CD4-positive, alpha-beta T cell (primary cell): ENCODE data around the gene GRM2. TPM values are rescaled to one million over a fixed set of nuclear protein-coding genes. Genes with fewer than 3 reads are reported as not detected.

ENCODE experiments used
- ATAC-seq: fragments of 200-7000 bp; cut with Tn5 transposase; one replicate; pipeline ENCODE4 v1.10.0; 2022; ENCODE audit warnings: mild to moderate bottlenecking; ENCODE audit not compliant: poor library complexity
- CTCF ChIA-PET: fragments of 350-600 bp; sonication (Branson Sonifier 250); formaldehyde crosslinking; loops from one replicate; lab custom pipeline; 2021; ENCODE audit warnings: antibody characterized with exemption, inconsistent platforms; lab: Charles Lee
- POLR2A ChIA-PET: fragments of 350-600 bp; sonication (Branson Sonifier 250); formaldehyde crosslinking; loops from one replicate; lab custom pipeline; 2021; ENCODE audit warnings: antibody characterized with exemption, inconsistent platforms; lab: Charles Lee
- DNase-seq, 14 experiments: peaks; one replicate each; pipeline ENCODE4 v3.0.0-alpha.2; 2013 to 2020; ENCODE audit warnings: mixed read lengths in 2 of 14
- H3K27ac ChIP-seq, 2 donors: one replicate each; pipeline versions ENCODE4 v1.5.1 to v1.7.0; 2013; ENCODE audit warnings: low read length in 2 of 2, low read depth in 1 of 2, mild to moderate bottlenecking in 1 of 2
- H3K27me3 ChIP-seq, 2 experiments: 1 replicate in 1 of 2; 2 replicates in 1 of 2; pipeline versions ENCODE4 v1.6.1 to v1.7.0; 2013; ENCODE audit warnings: low read length in 2 of 2, control low read depth in 1 of 2, mild to moderate bottlenecking in 1 of 2, moderate library complexity in 1 of 2; ENCODE audit not compliant: insufficient read depth in 2 of 2, control insufficient read depth in 1 of 2
- H3K36me3 ChIP-seq: one replicate; pipeline ENCODE4 v1.6.1; 2013; ENCODE audit warnings: low read length, control low read depth; ENCODE audit not compliant: insufficient read depth
- H3K4me1 ChIP-seq: one replicate; pipeline ENCODE4 v1.6.1; 2013; ENCODE audit warnings: low read length, control low read depth; ENCODE audit not compliant: insufficient read depth
- H3K4me3 ChIP-seq: one replicate; pipeline ENCODE4 v1.5.1; 2013; ENCODE audit warnings: mild to moderate bottlenecking, low read length, moderate library complexity
- H3K9me3 ChIP-seq, 2 experiments: 1 replicate in 1 of 2; 2 replicates in 1 of 2; pipeline versions ENCODE4 v1.6.1 to v1.7.0; 2013; ENCODE audit warnings: low read length in 2 of 2, mild to moderate bottlenecking in 2 of 2, control low read depth in 1 of 2, moderate library complexity in 1 of 2; ENCODE audit not compliant: control insufficient read depth in 1 of 2, insufficient read depth in 1 of 2
- H3K27ac Mint-ChIP-seq: one replicate; pipeline ENCODE4 v1.8.0; 2020; ENCODE audit warnings: mixed read lengths
- H3K27me3 Mint-ChIP-seq: one replicate; pipeline ENCODE4 v1.8.0; 2021; ENCODE audit warnings: mixed read lengths
- H3K36me3 Mint-ChIP-seq: one replicate; pipeline ENCODE4 v1.8.0; 2021; ENCODE audit warnings: low read depth, mixed read lengths
- H3K4me1 Mint-ChIP-seq: one replicate; pipeline ENCODE4 v1.8.0; 2021; ENCODE audit warnings: low read depth, mixed read lengths
- H3K4me3 Mint-ChIP-seq: one replicate; pipeline ENCODE4 v1.8.0; 2020; ENCODE audit warnings: mild to moderate bottlenecking, mixed read lengths
- H3K9me3 Mint-ChIP-seq: one replicate; pipeline ENCODE4 v1.8.0; 2020; ENCODE audit warnings: mixed read lengths
- CTCF ChIP-seq: fragments of 200-600 bp; IDR thresholded peaks from one replicate; pipeline ENCODE4 v1.8.0; 2022; ENCODE audit warnings: antibody characterized with exemption, mild to moderate bottlenecking
- intact Hi-C, 2 experiments: fragments of 100-400 bp; cut with DNase I in 1 of 2; cut with micrococcal nuclease in 1 of 2; formaldehyde crosslinking; loops; one replicate each; pipeline versions ENCODE4 v1.15.1 to v1.9.0; 2023 to 2025; cut with DNase I, micrococcal nuclease
- total RNA-seq, 174 experiments: library from RNA in 2 of 174; stranded (reverse) in 2 of 174; gene quantifications; one replicate each; pipeline ENCODE4 v1.2.3 and lab custom pipeline; 2021 to 2026

GRM2 gene
- total RNA-seq, 2 experiments from 2014 or later: 4.1 to 4.2 TPM

- Mint-ChIP-seq H3K9me3 (no peaks in the 10 kb centered on the region), H3K27ac (peak overlapping the region; percentile 32), H3K27me3 (no peaks in the 10 kb centered on the region), H3K36me3 (peaks cover 31% of the 10 kb centered on the region), H3K4me1 (peaks cover 84% of the 10 kb centered on the region), H3K4me3 (no peak overlapping the region)
- DNase-seq (no peak), ATAC-seq (no peak)
- no peaks in the 10 kb centered on the region for H3K9me3 ChIP-seq
- peaks cover 100% of the 10 kb centered on the region for H3K4me1 ChIP-seq
- H3K36me3 ChIP-seq: peaks cover 55% of the 10 kb centered on the region
- CTCF ChIA-PET: interaction anchor here (6.3 kb wide), 1 partner anchor 8 kb away, joined by 113 read pairs; the partner anchor contains the start of gene TEX264
- H3K27ac ChIP-seq: peak overlapping the region in 1 of 2 donors; percentile 10
- intact Hi-C loops: no loop called here
- no peak for TF ChIP-seq CTCF
- POLR2A ChIA-PET: interaction anchor here (0.8 to 4.2 kb wide), 2 partner anchors 9 to 180 kb away, joined by 5 to 58 read pairs; partner anchors contain the start of gene DCAF1
- no peaks in the 10 kb centered on the region for H3K27me3 ChIP-seq
- no peak overlapping the region for H3K4me3 ChIP-seq
Measured at GRCh38 chr3:51679318-51679717, 27.6 kb upstream of the GRM2 start.

- Mint-ChIP-seq H3K4me1 (peaks cover 84% of the 10 kb centered on the region), H3K4me3 (no peak overlapping the region), H3K36me3 (peaks cover 31% of the 10 kb centered on the region), H3K27ac (peak overlapping the region; percentile 32), H3K27me3 (no peaks in the 10 kb centered on the region), H3K9me3 (no peaks in the 10 kb centered on the region)
- no peak for TF ChIP-seq CTCF
- Histone ChIP-seq H3K4me1 (peaks cover 100% of the 10 kb centered on the region), H3K36me3 (peaks cover 55% of the 10 kb centered on the region), H3K9me3 (no peaks in the 10 kb centered on the region), H3K27ac (peak overlapping the region in 1 of 2 donors; percentile 30), H3K4me3 (no peak overlapping the region), H3K27me3 (no peaks in the 10 kb centered on the region)
- ATAC-seq (no peak), DNase-seq (no peak)
- intact Hi-C loops: loop anchor here in 1 of 2 experiments (5.0 kb wide), 1 partner anchor 292 kb away; the partner anchor contains the start of gene MANF
- POLR2A ChIA-PET: interaction anchor here (0.8 to 4.2 kb wide), 2 partner anchors 10 to 180 kb away, joined by 5 to 58 read pairs; partner anchors contain the start of gene DCAF1
- CTCF ChIA-PET: interaction anchor here (3.1 to 6.3 kb wide), 2 partner anchors 9 to 38 kb away, joined by 36 to 113 read pairs; partner anchors contain the start of gene TEX264
Measured at GRCh38 chr3:51679777-51680176, 27.1 kb upstream of the GRM2 start.

GRCh38 chr3:51680196-51680595 lies 26.7 kb upstream of the GRM2 start:
- no peak for TF ChIP-seq CTCF
- peaks cover 55% of the 10 kb centered on the region for H3K36me3 ChIP-seq
- peaks cover 84% of the 10 kb centered on the region for H3K4me1 Mint-ChIP-seq
- H3K9me3 Mint-ChIP-seq: no peaks in the 10 kb centered on the region
- POLR2A ChIA-PET: interaction anchor here (2.5 to 4.2 kb wide), 2 partner anchors 9 to 181 kb away, joined by 58 to 65 read pairs; partner anchors contain the start of genes DCAF1 and TEX264
- no peak for DNase-seq
- peak overlapping the region; percentile 30 to 47 for H3K27ac ChIP-seq
- CTCF ChIA-PET: interaction anchor here (3.1 to 6.3 kb wide), 2 partner anchors 9 to 39 kb away, joined by 36 to 113 read pairs; partner anchors contain the start of gene TEX264
- H3K4me3 ChIP-seq: no peak overlapping the region
- H3K4me1 ChIP-seq: peaks cover 100% of the 10 kb centered on the region
- intact Hi-C loops: loop anchor here in 1 of 2 experiments (5.0 kb wide), 1 partner anchor 293 kb away; the partner anchor contains the start of gene MANF
- H3K9me3 ChIP-seq: no peaks in the 10 kb centered on the region
- peaks cover 32% of the 10 kb centered on the region for H3K36me3 Mint-ChIP-seq
- peak overlapping the region; percentile 51 for H3K27ac Mint-ChIP-seq
- no peaks in the 10 kb centered on the region for H3K27me3 ChIP-seq
- H3K27me3 Mint-ChIP-seq: no peaks in the 10 kb centered on the region
- ATAC-seq: no peak
- no peak overlapping the region for H3K4me3 Mint-ChIP-seq
